ENCODE results near the gene JMJD8. TPM values are rescaled to one million over a fixed set of nuclear protein-coding genes. Genes with fewer than 3 reads are reported as not detected.

The JMJD8 gene
- total and polyA plus RNA-seq, 9 of the 15 experiments (the other 6 are each of a cell fraction or from before 2014, with no cell fraction given), result 1.2 to 50.6 (median 29.3) TPM

GRCh38 chr16:711548-712320 lies 27.6 kb upstream of the JMJD8 start (continued):
- peak; percentile 28; the same call in 1 of the 2 replicates for TF ChIP-seq L3MBTL2 (IDR thresholded peaks at IDR 0.05)
- TF ChIP-seq UBTF (IDR thresholded peaks at IDR 0.05; ENCODE audit: borderline replicate concordance in 1 of 2, low read depth in 2 of 2, low read length in 2 of 2), result peak in 1 of 2 experiments; percentile 48; a peak in 1 of 4 replicates
- TF ChIP-seq CC2D1A (IDR thresholded peaks at IDR 0.05), result 0 out of 2 replicates have a peak, but pooled peaks have one; percentile 23
- peak; percentile 90 for TF ChIP-seq RB1 (IDR thresholded peaks at IDR 0.05; ENCODE audit: low read depth)
- peak; percentile 16 to 34; a peak in 1 of 4 replicates for TF ChIP-seq RCOR1 (IDR thresholded peaks at IDR 0.05; ENCODE audit: borderline replicate concordance in 1 of 2, low read depth in 2 of 2, low read length in 2 of 2)
- TF ChIP-seq DEAF1 (CRISPR knock-in tag; IDR thresholded peaks at IDR 0.05), result peak; percentile 79
- TF ChIP-seq ZMIZ1 (IDR thresholded peaks at IDR 0.05; ENCODE audit: low read depth in 2 of 2, low read length in 2 of 2), result no peak

All from K562 (cell line).